Endodermal cell (in vitro differentiated cells): ENCODE data around the gene CCDC152. TPM values are rescaled to one million over a fixed set of nuclear protein-coding genes. Genes with fewer than 3 reads are reported as not detected.
A peak's percentile ranks its signal among the peaks of the same experiment; 100 is the strongest.

Source experiments
- DNase-seq: peaks from one replicate; pipeline ENCODE4 v3.0.0-alpha.2; 2017
- H3K27ac ChIP-seq: 2 replicates; pipeline ENCODE4 v1.5.1; 2013; ENCODE audit warnings: mild to moderate bottlenecking, low read depth, low read length, moderate library complexity
- H3K27me3 ChIP-seq: 2 replicates; pipeline ENCODE4 v1.6.1; 2013; ENCODE audit warnings: mild to moderate bottlenecking, low read length, moderate library complexity; ENCODE audit not compliant: insufficient read depth, control insufficient read depth, poor library complexity, severe bottlenecking
- H3K36me3 ChIP-seq: 2 replicates; pipeline ENCODE4 v1.7.0; 2013; ENCODE audit warnings: mild to moderate bottlenecking, low read length, moderate library complexity; ENCODE audit not compliant: control insufficient read depth, insufficient read depth
- H3K4me1 ChIP-seq: one replicate; pipeline ENCODE4 v1.7.0; 2013; ENCODE audit warnings: low read length; ENCODE audit not compliant: control insufficient read depth, insufficient read depth
- H3K4me3 ChIP-seq: 2 replicates; pipeline ENCODE4 v1.5.1; 2013; ENCODE audit warnings: mild to moderate bottlenecking, low read length, moderate library complexity
- H3K9ac ChIP-seq: 2 replicates; pipeline ENCODE4 v1.6.1; 2013; ENCODE audit warnings: mild to moderate bottlenecking, low read length, moderate library complexity; ENCODE audit not compliant: poor library complexity, severe bottlenecking; ENCODE audit errors: extremely low read depth
- H3K9me3 ChIP-seq: 2 replicates; pipeline ENCODE4 v1.6.1; 2013; ENCODE audit warnings: mild to moderate bottlenecking, low read length, moderate library complexity; ENCODE audit not compliant: control insufficient read depth
- H3K27ac Mint-ChIP-seq: 2 replicates; pipeline ENCODE4 v1.8.0; 2020; ENCODE audit warnings: mixed read lengths
- H3K27me3 Mint-ChIP-seq: 2 replicates; pipeline ENCODE4 v1.8.0; 2021; ENCODE audit warnings: mild to moderate bottlenecking, mixed read lengths; ENCODE audit not compliant: insufficient read depth
- H3K36me3 Mint-ChIP-seq: 2 replicates; pipeline ENCODE4 v1.8.0; 2020; ENCODE audit warnings: low read depth, mixed read lengths
- H3K4me1 Mint-ChIP-seq: 2 replicates; pipeline ENCODE4 v1.8.0; 2020; ENCODE audit warnings: mixed read lengths
- H3K4me3 Mint-ChIP-seq: 2 replicates; pipeline ENCODE4 v1.8.0; 2020; ENCODE audit warnings: mild to moderate bottlenecking, moderate library complexity, mixed read lengths
- H3K9me3 Mint-ChIP-seq: 2 replicates; pipeline ENCODE4 v1.8.0; 2020; ENCODE audit warnings: mild to moderate bottlenecking, mixed read lengths
- CTCF ChIP-seq: fragments of 200-600 bp; sonication (generic); conservative IDR thresholded peaks from 2 replicates; pipeline ENCODE4 v1.5.0; 2021; ENCODE audit warnings: antibody characterized with exemption, mild to moderate bottlenecking
- WGBS, 2 experiments: methylation state at CpG; one replicate each; pipeline versions ENCODE4 v1.1.5 to v1.1.7; 2013; ENCODE audit warnings: missing lambda C conversion rate in 2 of 2, mixed read lengths in 1 of 2; ENCODE audit not compliant: insufficient coverage in 1 of 2, insufficient read length in 1 of 2; 5-methylcytosine and 5-hydroxymethylcytosine counted together
- total RNA-seq, 2 donors: library from RNA; stranded (reverse); fragmentation: NEBNext Ultra II Directional in 1 of 2; extraction: Animal tissue kit (Norgen Biotek cat#: 25700) in 1 of 2; gene quantifications; 2 replicates in 1 of 2; 3 replicates in 1 of 2; pipeline ENCODE4 v1.2.1, GENCODE V29; 2021

The CCDC152 gene
- total RNA-seq, 2 donors from 2014 or later: 4.7 to 13.9 TPM

GRCh38 chr5:42740920-42741319, 15.7 kb upstream of the CCDC152 start:
- H3K27me3 Mint-ChIP-seq: no peaks in the 10 kb centered on the region
- no peak overlapping the region for H3K27ac Mint-ChIP-seq
- H3K9ac ChIP-seq: no peak overlapping the region
- no peaks in the 10 kb centered on the region for H3K9me3 ChIP-seq
- H3K9me3 Mint-ChIP-seq: peaks cover 21% of the 10 kb centered on the region
- no peak overlapping the region for H3K27ac ChIP-seq
- no peaks in the 10 kb centered on the region for H3K4me1 ChIP-seq
- no peak overlapping the region for H3K4me3 Mint-ChIP-seq
- TF ChIP-seq CTCF: no peak
- H3K27me3 ChIP-seq: no peaks in the 10 kb centered on the region
- H3K4me3 ChIP-seq: no peak overlapping the region
- H3K36me3 Mint-ChIP-seq: no peaks in the 10 kb centered on the region
- DNase-seq: no peak
- no peaks in the 10 kb centered on the region for H3K36me3 ChIP-seq
- no peaks in the 10 kb centered on the region for H3K4me1 Mint-ChIP-seq
- WGBS, 2 experiments: 89% methylated on average over 1 of the region's 1 CpG; no CpG with 5 or more reads in 1 of the 2 experiments

- no peaks in the 10 kb centered on the region for H3K4me1 Mint-ChIP-seq
- TF ChIP-seq CTCF: peak; percentile 87
- H3K27ac Mint-ChIP-seq: no peak overlapping the region
- H3K4me3 ChIP-seq: no peak overlapping the region
- no peaks in the 10 kb centered on the region for H3K27me3 Mint-ChIP-seq
- H3K9me3 ChIP-seq: no peaks in the 10 kb centered on the region
- no peaks in the 10 kb centered on the region for H3K36me3 Mint-ChIP-seq
- no peaks in the 10 kb centered on the region for H3K4me1 ChIP-seq
- peak; percentile 89 for DNase-seq
- 28 to 42% methylated on average over 2 to 4 of the region's 4 CpGs for WGBS, 2 experiments
- H3K36me3 ChIP-seq: no peaks in the 10 kb centered on the region
- H3K4me3 Mint-ChIP-seq: no peak overlapping the region
- no peak overlapping the region for H3K27ac ChIP-seq
- H3K9ac ChIP-seq: no peak overlapping the region
- H3K9me3 Mint-ChIP-seq: peaks cover 18% of the 10 kb centered on the region
- no peaks in the 10 kb centered on the region for H3K27me3 ChIP-seq
Observed at GRCh38 chr5:42745426-42745825, 11.2 kb upstream of the CCDC152 start.

- Histone ChIP-seq H3K9me3 (no peaks in the 10 kb centered on the region), H3K27ac (no peak overlapping the region), H3K9ac (no peak overlapping the region), H3K4me3 (no peak overlapping the region), H3K4me1 (no peaks in the 10 kb centered on the region), H3K36me3 (no peaks in the 10 kb centered on the region), H3K27me3 (no peaks in the 10 kb centered on the region)
- no peak for DNase-seq
- H3K4me3 Mint-ChIP-seq: no peak overlapping the region
- no peak overlapping the region for H3K27ac Mint-ChIP-seq
- peaks cover 18% of the 10 kb centered on the region for H3K9me3 Mint-ChIP-seq
- no peak for TF ChIP-seq CTCF
- no peaks in the 10 kb centered on the region for H3K27me3 Mint-ChIP-seq
- H3K36me3 Mint-ChIP-seq: no peaks in the 10 kb centered on the region
- no peaks in the 10 kb centered on the region for H3K4me1 Mint-ChIP-seq
- WGBS, 2 experiments: 91 to 93% methylated on average over 2 to 3 of the region's 3 CpGs
Observed at GRCh38 chr5:42745856-42746255, 10.8 kb upstream of the CCDC152 start.
